Measurements from ENCODE around the gene FAAH.

Gene FAAH

DNA sequence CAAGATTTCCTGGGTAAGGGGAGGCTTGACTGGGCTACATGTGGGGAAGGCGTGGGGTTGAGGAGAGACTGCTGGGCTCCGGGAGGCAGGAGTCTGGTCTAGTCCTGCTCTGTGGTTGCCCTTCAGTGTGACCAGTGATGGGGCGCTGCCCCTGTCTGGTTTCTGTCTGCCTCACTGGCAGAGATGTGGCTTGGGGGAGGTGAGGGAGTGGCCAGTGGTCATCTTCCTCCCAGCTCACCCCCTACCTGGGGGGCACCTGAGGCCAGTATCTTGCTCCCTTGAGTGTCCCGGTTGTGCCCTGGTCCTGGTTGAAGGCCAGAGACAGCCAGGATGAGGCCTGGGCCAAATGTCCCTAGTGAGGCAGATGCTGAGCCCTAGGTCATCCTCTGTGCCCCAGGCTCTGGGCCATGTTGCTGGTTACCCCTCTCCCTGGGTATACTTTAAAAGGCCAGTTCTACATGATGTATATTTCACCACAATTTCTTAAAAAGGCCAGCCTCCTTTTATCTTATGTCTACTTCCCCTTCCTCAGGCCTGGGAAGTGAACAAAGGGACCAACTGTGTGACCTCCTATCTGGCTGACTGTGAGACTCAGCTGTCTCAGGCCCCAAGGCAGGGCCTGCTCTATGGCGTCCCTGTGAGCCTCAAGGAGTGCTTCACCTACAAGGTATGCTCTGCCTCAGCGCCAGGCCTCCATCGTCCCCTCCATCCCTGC is 10.5 kb downstream of the FAAH start:
- Histone ChIP-seq H3K27me3 (ENCODE audit: insufficient read depth, poor library complexity, severe bottlenecking) (no peaks in the 10 kb centered on the region), H3K4me3 (ENCODE audit: severe bottlenecking) (no peak overlapping the region), H3K36me3 (ENCODE audit: low read depth) (no peaks in the 10 kb centered on the region), H3K27ac (ENCODE audit: poor library complexity, severe bottlenecking) (no peak overlapping the region), H3K4me1 (ENCODE audit: insufficient read depth, poor library complexity, severe bottlenecking) (no peaks in the 10 kb centered on the region), H3K9me3 (ENCODE audit: severe bottlenecking) (no peaks in the 10 kb centered on the region)
- TF ChIP-seq, protein P1, sequence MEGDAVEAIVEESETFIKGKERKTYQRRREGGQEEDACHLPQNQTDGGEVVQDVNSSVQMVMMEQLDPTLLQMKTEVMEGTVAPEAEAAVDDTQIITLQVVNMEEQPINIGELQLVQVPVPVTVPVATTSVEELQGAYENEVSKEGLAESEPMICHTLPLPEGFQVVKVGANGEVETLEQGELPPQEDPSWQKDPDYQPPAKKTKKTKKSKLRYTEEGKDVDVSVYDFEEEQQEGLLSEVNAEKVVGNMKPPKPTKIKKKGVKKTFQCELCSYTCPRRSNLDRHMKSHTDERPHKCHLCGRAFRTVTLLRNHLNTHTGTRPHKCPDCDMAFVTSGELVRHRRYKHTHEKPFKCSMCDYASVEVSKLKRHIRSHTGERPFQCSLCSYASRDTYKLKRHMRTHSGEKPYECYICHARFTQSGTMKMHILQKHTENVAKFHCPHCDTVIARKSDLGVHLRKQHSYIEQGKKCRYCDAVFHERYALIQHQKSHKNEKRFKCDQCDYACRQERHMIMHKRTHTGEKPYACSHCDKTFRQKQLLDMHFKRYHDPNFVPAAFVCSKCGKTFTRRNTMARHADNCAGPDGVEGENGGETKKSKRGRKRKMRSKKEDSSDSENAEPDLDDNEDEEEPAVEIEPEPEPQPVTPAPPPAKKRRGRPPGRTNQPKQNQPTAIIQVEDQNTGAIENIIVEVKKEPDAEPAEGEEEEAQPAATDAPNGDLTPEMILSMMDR (IDR thresholded peaks at IDR 0.05; ENCODE audit: poor library complexity, severe bottlenecking): no peak
- DNase-seq (ENCODE audit: low spot score) (no peak), ATAC-seq (ENCODE audit: low read depth) (no peak)

DNA sequence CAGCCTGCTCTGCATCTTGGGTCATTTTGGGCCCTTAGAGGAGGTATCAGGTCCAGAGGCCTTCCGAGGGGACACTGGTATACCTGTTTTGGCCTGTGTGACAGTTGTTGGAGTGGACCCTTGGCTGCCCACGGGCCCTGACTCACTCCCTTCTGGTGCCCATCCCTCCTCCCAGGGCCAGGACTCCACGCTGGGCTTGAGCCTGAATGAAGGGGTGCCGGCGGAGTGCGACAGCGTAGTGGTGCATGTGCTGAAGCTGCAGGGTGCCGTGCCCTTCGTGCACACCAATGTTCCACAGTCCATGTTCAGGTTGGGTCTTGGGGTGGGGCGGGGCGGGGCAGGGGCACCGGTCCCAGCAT is 11.1 kb downstream of the FAAH start:
- no peak for ATAC-seq (ENCODE audit: low read depth)
- TF ChIP-seq, protein P1 (IDR thresholded peaks at IDR 0.05; ENCODE audit: poor library complexity, severe bottlenecking): no peak

DNA sequence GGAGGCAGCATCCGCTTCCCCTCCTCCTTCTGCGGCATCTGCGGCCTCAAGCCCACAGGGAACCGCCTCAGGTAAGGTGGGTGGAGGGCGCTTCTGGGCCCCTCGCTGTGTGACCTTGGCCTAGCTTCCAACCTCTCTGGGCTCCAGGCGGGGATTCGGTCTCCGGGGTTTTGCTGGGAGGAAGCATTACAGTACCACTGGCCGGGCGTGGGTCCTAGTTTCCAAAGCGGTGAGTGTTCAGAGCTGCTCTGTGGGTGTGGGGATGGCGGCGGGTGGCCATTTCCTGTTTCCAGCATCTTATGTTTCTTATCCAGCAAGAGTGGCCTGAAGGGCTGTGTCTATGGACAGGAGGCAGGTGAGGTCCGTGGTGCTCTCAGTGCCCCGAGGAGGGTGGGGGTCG is 11.6 kb downstream of the FAAH start:
- ATAC-seq (ENCODE audit: low read depth): no peak
- no peak overlapping the region for H3K4me3 ChIP-seq (ENCODE audit: severe bottlenecking)
- DNase-seq (ENCODE audit: low spot score): no peak
- H3K27ac ChIP-seq (ENCODE audit: poor library complexity, severe bottlenecking): no peak overlapping the region
- no peaks in the 10 kb centered on the region for H3K4me1 ChIP-seq (ENCODE audit: insufficient read depth, poor library complexity, severe bottlenecking)
- TF ChIP-seq, protein P1 (IDR thresholded peaks at IDR 0.05; ENCODE audit: poor library complexity, severe bottlenecking): no peak
- H3K9me3 ChIP-seq (ENCODE audit: severe bottlenecking): no peaks in the 10 kb centered on the region
- H3K27me3 ChIP-seq (ENCODE audit: insufficient read depth, poor library complexity, severe bottlenecking): no peaks in the 10 kb centered on the region
- H3K36me3 ChIP-seq (ENCODE audit: low read depth): no peaks in the 10 kb centered on the region

More for the DNA sequence above, 11.1 kb downstream of the FAAH start:
- Histone ChIP-seq H3K9me3 (ENCODE audit: severe bottlenecking) (no peaks in the 10 kb centered on the region), H3K27ac (ENCODE audit: poor library complexity, severe bottlenecking) (no peak overlapping the region), H3K27me3 (ENCODE audit: insufficient read depth, poor library complexity, severe bottlenecking) (no peaks in the 10 kb centered on the region), H3K4me3 (ENCODE audit: severe bottlenecking) (no peak overlapping the region), H3K36me3 (ENCODE audit: low read depth) (no peaks in the 10 kb centered on the region), H3K4me1 (ENCODE audit: insufficient read depth, poor library complexity, severe bottlenecking) (no peaks in the 10 kb centered on the region)
- no peak for DNase-seq (ENCODE audit: low spot score)

DNA sequence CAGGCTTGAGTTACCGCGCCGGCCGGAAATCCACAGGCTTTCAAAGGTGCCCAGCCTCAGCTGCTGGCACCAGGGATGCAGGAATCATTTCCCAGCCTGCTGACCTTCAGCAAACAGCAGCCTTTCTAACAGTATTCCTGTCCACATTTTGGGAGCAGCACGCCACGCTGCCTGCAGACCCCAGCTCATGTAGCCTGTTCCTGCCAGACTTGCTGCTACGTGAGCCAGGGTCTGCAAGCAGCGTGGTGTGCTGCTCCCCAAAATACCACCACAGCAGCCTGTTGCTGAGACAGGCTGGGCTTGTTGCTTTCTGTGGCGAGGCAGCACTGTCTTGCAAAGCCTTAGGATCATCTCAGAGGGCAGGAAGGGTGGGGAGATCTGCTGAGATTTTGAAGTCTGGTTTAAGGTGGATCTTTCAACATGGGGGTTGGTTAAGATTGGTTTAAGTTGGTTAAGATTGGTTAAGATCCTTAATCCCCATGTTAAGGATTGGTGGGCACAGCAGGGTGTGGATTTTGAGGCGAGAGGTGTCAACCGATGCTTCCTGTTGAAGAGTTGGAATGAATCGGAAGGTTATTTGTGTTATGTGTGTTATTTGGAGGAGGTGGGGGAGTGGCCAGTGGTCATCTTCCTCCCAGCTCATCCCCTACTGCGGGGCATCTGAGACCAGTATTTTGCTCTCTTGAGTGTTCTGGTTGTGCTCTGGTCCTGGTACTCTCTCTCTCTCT is 12.9 kb downstream of the FAAH start:
- ATAC-seq (ENCODE audit: low read depth): no peak
- Histone ChIP-seq H3K27ac (ENCODE audit: poor library complexity, severe bottlenecking) (no peak overlapping the region), H3K4me3 (ENCODE audit: severe bottlenecking) (no peak overlapping the region), H3K36me3 (ENCODE audit: low read depth) (no peaks in the 10 kb centered on the region), H3K4me1 (ENCODE audit: insufficient read depth, poor library complexity, severe bottlenecking) (no peaks in the 10 kb centered on the region), H3K27me3 (ENCODE audit: insufficient read depth, poor library complexity, severe bottlenecking) (no peaks in the 10 kb centered on the region), H3K9me3 (ENCODE audit: severe bottlenecking) (no peaks in the 10 kb centered on the region)
- TF ChIP-seq, protein P1 (IDR thresholded peaks at IDR 0.05; ENCODE audit: poor library complexity, severe bottlenecking): no peak
- no peak for DNase-seq (ENCODE audit: low spot score)

DNA sequence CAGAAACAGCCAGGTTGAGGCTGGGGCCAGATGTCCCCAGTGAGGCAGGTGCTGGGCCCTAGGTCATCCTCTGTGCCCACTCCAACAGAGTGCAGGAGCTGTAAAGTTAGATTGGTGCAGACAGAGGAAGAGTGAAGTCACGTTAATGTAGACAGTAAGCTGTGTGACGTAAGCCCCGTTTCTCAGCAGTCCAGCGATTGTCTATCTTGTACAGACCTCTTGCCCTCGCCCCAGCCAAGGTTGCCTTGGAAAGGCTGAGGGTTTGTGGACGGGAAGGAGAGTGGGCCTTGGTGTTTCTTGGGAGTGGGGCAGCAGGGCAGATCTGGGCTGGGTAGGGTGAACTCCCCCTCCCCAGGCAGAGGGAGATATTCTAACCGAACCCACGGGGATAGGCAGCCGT is 13.5 kb downstream of the FAAH start:
- no peak for ATAC-seq (ENCODE audit: low read depth)
- Histone ChIP-seq H3K27me3 (ENCODE audit: insufficient read depth, poor library complexity, severe bottlenecking) (no peaks in the 10 kb centered on the region), H3K4me3 (ENCODE audit: severe bottlenecking) (no peak overlapping the region), H3K27ac (ENCODE audit: poor library complexity, severe bottlenecking) (no peak overlapping the region), H3K9me3 (ENCODE audit: severe bottlenecking) (no peaks in the 10 kb centered on the region), H3K4me1 (ENCODE audit: insufficient read depth, poor library complexity, severe bottlenecking) (no peaks in the 10 kb centered on the region), H3K36me3 (ENCODE audit: low read depth) (no peaks in the 10 kb centered on the region)
- TF ChIP-seq, protein P1 (IDR thresholded peaks at IDR 0.05; ENCODE audit: poor library complexity, severe bottlenecking): no peak
- no peak for DNase-seq (ENCODE audit: low spot score)
